NCI-H69 (cell line): ENCODE measurements around the gene OSBPL7.

Experiments
- DNase-seq: peaks from one replicate; lab custom pipeline; 2025; lab: John Stamatoyannopoulos, UW

The OSBPL7 gene, protein sequence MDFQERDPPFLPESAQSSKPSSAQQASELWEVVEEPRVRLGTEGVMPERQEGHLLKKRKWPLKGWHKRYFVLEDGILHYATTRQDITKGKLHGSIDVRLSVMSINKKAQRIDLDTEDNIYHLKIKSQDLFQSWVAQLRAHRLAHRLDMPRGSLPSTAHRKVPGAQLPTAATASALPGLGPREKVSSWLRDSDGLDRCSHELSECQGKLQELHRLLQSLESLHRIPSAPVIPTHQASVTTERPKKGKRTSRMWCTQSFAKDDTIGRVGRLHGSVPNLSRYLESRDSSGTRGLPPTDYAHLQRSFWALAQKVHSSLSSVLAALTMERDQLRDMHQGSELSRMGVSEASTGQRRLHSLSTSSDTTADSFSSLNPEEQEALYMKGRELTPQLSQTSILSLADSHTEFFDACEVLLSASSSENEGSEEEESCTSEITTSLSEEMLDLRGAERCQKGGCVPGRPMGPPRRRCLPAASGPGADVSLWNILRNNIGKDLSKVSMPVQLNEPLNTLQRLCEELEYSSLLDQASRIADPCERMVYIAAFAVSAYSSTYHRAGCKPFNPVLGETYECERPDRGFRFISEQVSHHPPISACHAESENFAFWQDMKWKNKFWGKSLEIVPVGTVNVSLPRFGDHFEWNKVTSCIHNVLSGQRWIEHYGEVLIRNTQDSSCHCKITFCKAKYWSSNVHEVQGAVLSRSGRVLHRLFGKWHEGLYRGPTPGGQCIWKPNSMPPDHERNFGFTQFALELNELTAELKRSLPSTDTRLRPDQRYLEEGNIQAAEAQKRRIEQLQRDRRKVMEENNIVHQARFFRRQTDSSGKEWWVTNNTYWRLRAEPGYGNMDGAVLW

DNA sequence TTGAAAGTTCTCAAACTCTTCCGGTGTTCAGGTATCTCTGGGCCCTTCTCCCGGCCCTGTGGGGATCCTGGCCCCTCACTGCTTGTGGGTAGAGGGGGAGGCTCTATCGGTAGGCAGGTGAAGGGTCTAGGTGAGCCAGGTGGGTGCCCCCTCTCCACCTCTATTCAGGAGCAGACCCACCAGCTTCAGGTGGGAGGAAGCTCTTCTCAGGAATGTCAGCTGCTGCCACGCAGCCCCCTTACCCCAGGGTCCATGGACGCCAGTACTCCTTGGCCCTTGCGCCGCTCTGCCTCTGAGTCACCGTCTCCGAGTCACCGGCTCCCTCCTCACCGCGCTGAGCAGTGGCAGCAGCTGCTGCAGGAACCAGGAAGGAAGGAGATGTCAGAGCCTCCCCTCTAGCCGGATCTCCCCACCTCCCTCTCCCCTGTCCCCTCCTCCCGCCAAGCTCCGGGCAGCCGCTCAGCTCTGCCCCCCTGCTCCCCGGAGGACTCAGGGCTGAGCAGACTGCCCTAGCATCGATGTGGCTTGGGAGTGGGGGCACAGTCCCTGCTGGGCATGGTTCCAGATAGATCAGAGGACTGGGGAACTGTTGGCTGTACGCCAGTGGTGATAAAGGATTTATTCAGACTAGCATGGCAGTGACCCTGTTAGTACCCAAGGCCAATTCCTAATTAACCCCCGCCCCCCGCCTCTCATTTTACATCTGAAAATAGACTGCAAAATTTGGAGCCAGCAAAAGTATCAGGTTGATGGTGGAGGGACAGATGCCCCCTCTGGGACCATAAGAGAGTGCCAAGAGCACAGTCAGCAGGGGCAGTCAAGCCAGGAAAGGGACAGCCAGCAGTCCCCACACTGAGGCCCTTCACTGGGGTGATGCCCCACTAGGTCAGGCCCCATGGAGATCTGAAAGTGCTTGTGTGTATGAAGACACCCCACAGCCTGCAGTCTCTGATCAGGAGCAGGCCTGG lies at the start of gene OSBPL7:
Gene OSBPL7, minus strand, starts transcription at position 371 of the 968 bp plus-strand sequence. CDS start 1,516 bp downstream, outside the sequence.
- DNase-seq, result peak; percentile 94

GRCh38 chr17:47871048-47871447 lies 49.5 kb upstream of the OSBPL7 start:
- no peak for DNase-seq

- peak; percentile 46 for DNase-seq
Observed at GRCh38 chr17:47870056-47870455, 48.5 kb upstream of the OSBPL7 start.

GRCh38 chr17:47869114-47869513 lies 47.5 kb upstream of the OSBPL7 start:
- peak; percentile 77 for DNase-seq

DNA sequence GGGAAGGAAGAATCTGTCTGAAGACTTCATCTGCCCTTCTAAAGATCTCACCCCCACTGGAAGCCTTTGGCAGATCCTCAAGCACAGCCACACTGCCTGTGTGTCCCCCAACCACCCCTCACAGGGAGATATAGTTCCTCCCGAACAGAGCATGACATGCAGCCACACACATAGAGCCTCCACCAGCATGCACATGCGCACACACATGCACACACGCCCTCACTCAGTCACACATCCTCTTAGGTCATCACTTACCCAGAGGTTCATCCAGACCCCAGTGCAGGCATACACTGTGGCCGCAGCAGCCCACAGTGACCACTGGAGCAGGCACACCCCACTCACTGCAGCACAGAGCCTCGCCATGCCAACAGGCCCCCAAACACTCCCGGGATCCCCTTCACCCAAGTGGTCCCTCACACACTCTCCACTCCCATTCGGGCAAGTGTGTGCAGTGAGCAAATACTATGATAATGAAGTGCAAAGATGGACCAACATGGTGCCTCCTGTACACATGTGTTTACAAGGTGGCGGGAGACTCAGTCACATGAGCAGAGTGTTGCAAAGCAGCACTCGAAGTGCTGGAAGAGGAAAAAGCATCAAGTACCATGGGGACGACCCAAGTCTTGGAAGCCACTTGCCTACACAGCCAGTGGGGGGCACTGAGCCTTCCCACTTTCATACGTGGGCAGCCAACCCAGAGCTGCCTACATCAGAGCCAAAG lies 46.4 kb upstream of the OSBPL7 start:
- no peak for DNase-seq

- DNase-seq, result no peak
Observed at GRCh38 chr17:47866941-47867340, 45.3 kb upstream of the OSBPL7 start.

GRCh38 chr17:47864791-47865216 lies 43.2 kb upstream of the OSBPL7 start:
- peak; percentile 74 for DNase-seq

DNA sequence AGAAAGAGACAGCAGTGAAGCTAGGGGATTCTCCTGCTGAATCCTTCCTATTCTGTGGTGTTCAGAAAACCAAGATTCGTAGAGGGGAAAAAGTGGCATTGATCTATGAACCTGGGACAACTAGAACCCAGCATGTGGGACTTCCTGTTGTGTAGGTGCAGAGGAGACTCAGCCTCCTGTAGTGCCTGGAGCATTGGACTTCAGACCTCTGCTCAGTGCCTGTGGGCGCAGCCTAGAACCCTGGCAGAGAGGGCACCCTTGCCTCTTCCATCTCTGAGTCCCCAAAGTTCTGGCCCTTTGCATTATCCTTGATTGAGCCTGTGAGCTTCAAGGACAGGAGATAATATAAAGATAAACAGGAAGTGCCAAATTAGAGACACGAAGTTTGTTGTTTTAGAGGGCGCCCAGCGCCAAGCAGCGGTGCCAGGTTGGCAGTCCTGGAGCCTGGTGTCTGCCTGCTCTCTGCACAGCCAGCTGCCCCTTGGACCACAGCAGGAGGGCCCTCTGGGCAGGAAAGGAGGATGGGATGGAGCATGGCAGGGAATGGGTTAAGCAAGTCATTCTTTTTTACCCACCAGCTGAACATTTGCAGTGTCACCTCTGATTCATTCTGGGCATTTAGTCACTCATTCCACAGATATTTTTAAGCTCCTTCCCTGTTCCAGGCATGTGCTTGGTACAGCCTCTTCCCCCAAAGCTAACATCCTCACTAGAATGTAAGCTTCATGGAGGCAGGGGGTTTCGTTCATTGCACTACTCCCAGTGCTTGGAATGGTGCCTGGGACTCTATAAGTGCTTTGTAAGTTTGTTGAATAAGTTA lies 41.2 kb upstream of the OSBPL7 start:
- DNase-seq, result peak; percentile 78

- DNase-seq, result no peak
Observed at GRCh38 chr17:47860386-47860785, 38.8 kb upstream of the OSBPL7 start.

- DNase-seq, result no peak
Observed at GRCh38 chr17:47857551-47858455, 36.2 kb upstream of the OSBPL7 start.

DNA sequence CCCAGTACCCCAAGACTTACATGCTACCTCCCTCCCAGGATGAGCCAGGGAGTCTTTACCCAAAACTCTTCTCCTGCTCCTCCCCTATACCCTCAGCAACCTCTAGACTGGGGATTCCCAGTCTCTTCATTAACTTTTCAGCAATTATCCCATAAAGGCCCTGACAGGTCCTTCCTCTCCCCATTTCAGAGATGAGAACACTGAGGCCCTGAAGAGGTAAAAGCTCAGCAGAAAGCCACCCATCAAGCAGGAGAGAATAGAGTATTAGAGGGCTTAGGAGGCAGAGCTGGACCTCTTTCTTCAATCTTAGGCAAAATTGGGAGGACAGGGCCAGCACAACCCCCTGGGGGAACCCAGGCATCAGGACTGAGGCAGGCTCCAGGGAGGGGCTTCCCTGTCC lies 35.2 kb upstream of the OSBPL7 start:
- DNase-seq, result no peak

GRCh38 chr17:47855737-47856136 lies 34.1 kb upstream of the OSBPL7 start:
- DNase-seq, result no peak

DNA sequence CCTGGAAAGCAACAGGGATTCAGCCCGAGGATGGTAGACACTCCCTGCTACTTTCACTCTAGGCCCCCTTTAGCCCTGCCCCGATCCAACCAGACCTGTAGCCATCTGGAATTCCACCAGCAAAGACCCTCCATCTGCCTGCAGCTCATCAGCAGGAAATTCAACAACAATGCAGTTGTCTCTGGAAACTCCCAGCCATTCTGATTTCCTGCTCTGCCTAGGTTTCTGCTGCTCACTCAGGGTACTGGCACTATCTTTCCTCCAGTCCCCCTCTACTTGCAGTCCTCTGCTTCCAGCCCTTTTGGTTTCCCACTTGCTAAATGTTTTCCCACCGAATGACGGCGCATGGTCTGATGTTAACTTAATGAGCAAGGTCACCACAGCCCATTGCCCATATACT lies 32.0 kb upstream of the OSBPL7 start:
- no peak for DNase-seq

GRCh38 chr17:47852113-47852949 lies 30.7 kb upstream of the OSBPL7 start:
- no peak for DNase-seq

DNA sequence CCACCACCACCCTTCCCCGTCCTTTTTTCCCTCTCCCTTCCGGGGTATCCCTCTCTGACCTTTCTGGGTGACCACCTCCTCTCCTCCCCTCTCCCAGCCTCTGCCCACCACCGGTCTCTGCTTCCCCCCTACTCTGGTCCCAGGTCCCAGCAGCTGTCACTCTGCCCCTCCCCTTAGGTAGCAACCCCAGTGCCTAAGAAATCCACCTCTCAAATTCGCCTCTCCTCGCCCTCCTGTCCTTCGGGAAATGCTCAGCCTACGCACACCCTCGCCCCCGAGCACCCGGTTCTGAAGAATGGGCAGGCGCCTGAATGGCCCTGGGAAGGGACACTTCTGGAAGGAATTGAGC lies 30.1 kb upstream of the OSBPL7 start:
- no peak for DNase-seq

GRCh38 chr17:47850692-47851573 lies 29.3 kb upstream of the OSBPL7 start, which contains the start of gene SP6:
TSS of gene SP6 (minus strand) at chr17:47851163. CDS start at chr17:47848429, 2,734 bp downstream.
- peak; percentile 93 for DNase-seq

DNA sequence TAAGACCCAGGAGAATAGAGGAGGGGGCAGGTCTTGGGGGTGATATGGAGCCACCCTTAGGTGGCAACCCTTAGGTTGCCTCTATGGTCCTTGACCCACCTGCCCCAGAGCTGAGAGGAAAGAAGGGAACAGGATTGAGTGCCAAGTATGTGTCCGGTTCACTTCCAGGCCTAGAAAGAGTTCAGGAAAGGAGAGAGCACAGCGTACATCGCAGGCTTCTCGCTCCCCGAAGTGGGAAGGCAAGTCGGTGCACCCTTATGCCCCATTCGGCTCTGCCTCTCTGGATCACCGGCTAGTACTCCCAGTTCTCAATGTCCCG lies 28.7 kb upstream of the OSBPL7 start:
- DNase-seq, result peak; percentile 70

DNA sequence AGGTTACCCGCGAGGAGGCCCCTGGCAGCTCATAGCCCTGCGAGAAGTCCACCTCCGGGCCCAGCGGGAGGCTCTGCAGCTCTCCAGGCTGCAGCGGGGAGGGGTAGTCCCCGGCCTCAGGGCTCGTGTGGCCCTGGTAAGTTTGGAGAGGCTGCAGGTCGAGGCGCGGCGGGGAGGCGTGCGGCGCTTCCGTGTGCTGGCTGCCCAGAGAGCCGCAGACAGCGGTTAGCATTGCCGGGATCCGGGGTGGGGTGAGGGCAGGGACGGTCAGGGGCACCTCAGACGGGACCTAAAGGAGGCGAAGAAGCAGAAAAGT lies 26.6 kb upstream of the OSBPL7 start:
- DNase-seq, result no peak
